Measurements from ENCODE around the gene PRMT3.

GRCh38 chr11:20342347-20343141 lies 45.0 kb upstream of the PRMT3 start:
- no peak for TF ChIP-seq CTCF (IDR thresholded peaks at IDR 0.05; ENCODE audit: low read length)
- TF ChIP-seq EZH2 (optimal IDR thresholded peaks at IDR 0.05; ENCODE audit: low read depth, low read length), result no peak
- TF ChIP-seq EZH2phosphoT487 (IDR thresholded peaks at IDR 0.05; ENCODE audit: low read length), result no peak
